Retinal pigment epithelial cell (primary cell): ENCODE measurements around the gene CDH13.

Source experiments
- DNase-seq: peaks from one replicate; pipeline ENCODE4 v3.0.0-alpha.2; 2010; ENCODE audit warnings: low read depth
- H3K4me3 ChIP-seq: 2 replicates; pipeline ENCODE4 v1.5.1; 2011; ENCODE audit warnings: mild to moderate bottlenecking, low read length, control low read depth, moderate library complexity
- CTCF ChIP-seq: conservative IDR thresholded peaks from 2 replicates; pipeline ENCODE4 v1.5.1; 2011; ENCODE audit warnings: low read depth, low read length, control low read depth, inconsistent platforms

Gene CDH13

GRCh38 chr16:82667437-82667836 is 40.7 kb downstream of the CDH13 start:
- H3K4me3 ChIP-seq = no peak overlapping the region
- DNase-seq = no peak
- TF ChIP-seq CTCF = no peak

- DNase-seq = no peak
- H3K4me3 ChIP-seq = no peak overlapping the region
- TF ChIP-seq CTCF = no peak
Measured at GRCh38 chr16:82668094-82668493, 41.3 kb downstream of the CDH13 start.

- no peak for DNase-seq
- peak; percentile 47 for TF ChIP-seq CTCF
- no peak overlapping the region for H3K4me3 ChIP-seq
Measured at GRCh38 chr16:82671741-82672140, 45.0 kb downstream of the CDH13 start.

- no peak for DNase-seq
- no peak for TF ChIP-seq CTCF
- no peak overlapping the region for H3K4me3 ChIP-seq
Measured at GRCh38 chr16:82672676-82673075, 45.9 kb downstream of the CDH13 start.

GRCh38 chr16:82675300-82675699 is 48.5 kb downstream of the CDH13 start:
- H3K4me3 ChIP-seq = no peak overlapping the region
- DNase-seq = no peak
- TF ChIP-seq CTCF = no peak

GRCh38 chr16:82681592-82681991 is 54.8 kb downstream of the CDH13 start:
- TF ChIP-seq CTCF = no peak
- H3K4me3 ChIP-seq = no peak overlapping the region
- no peak for DNase-seq

GRCh38 chr16:82682767-82683166 is 56.0 kb downstream of the CDH13 start:
- no peak overlapping the region for H3K4me3 ChIP-seq
- no peak for DNase-seq
- TF ChIP-seq CTCF = no peak
